T-helper 2 cell treated with Interferon-gamma antibody and Interleukin-4, amounts not matched to agents 5 μg/mL and 100 μg/mL, for 36 hours (primary cell): ENCODE results near the gene GRK1.

Experiments used
- DNase-seq: peaks from one replicate; pipeline ENCODE4 v3.0.0; 2021; ENCODE audit warnings: low spot score
- H3K27ac Mint-ChIP-seq: one replicate; pipeline ENCODE4 v1.8.0; 2021; ENCODE audit warnings: mild to moderate bottlenecking, mixed read lengths
- H3K27me3 Mint-ChIP-seq: one replicate; pipeline ENCODE4 v1.8.0; 2021; ENCODE audit warnings: low read depth, mixed read lengths
- H3K36me3 Mint-ChIP-seq: one replicate; pipeline ENCODE4 v1.8.0; 2021; ENCODE audit warnings: low read depth, mixed read lengths
- H3K4me1 Mint-ChIP-seq: one replicate; pipeline ENCODE4 v1.8.0; 2021; ENCODE audit warnings: low read depth, mixed read lengths
- H3K4me3 Mint-ChIP-seq: one replicate; pipeline ENCODE4 v1.8.0; 2022; ENCODE audit warnings: mild to moderate bottlenecking, moderate library complexity, mixed read lengths
- H3K9me3 Mint-ChIP-seq: one replicate; pipeline ENCODE4 v1.8.0; 2021; ENCODE audit warnings: mixed read lengths

GRK1 gene

GRCh38 chr13:113650731-113651148 lies 16.3 kb upstream of the GRK1 start:
- no peaks in the 10 kb centered on the region for H3K27me3 Mint-ChIP-seq
- H3K4me1 Mint-ChIP-seq = peaks cover 9% of the 10 kb centered on the region
- H3K4me3 Mint-ChIP-seq = no peak overlapping the region
- no peak overlapping the region for H3K27ac Mint-ChIP-seq
- H3K9me3 Mint-ChIP-seq = no peaks in the 10 kb centered on the region
- H3K36me3 Mint-ChIP-seq = no peaks in the 10 kb centered on the region
- DNase-seq = no peak

GRCh38 chr13:113651511-113652403 lies 15.3 kb upstream of the GRK1 start:
- no peaks in the 10 kb centered on the region for H3K36me3 Mint-ChIP-seq
- H3K27me3 Mint-ChIP-seq = no peaks in the 10 kb centered on the region
- no peaks in the 10 kb centered on the region for H3K4me1 Mint-ChIP-seq
- H3K27ac Mint-ChIP-seq = no peak overlapping the region
- no peak for DNase-seq
- no peaks in the 10 kb centered on the region for H3K9me3 Mint-ChIP-seq
- no peak overlapping the region for H3K4me3 Mint-ChIP-seq

GRCh38 chr13:113652404-113653263 lies 14.4 kb upstream of the GRK1 start:
- no peak for DNase-seq
- Mint-ChIP-seq H3K4me1 (no peaks in the 10 kb centered on the region), H3K9me3 (no peaks in the 10 kb centered on the region), H3K36me3 (no peaks in the 10 kb centered on the region), H3K27me3 (no peaks in the 10 kb centered on the region), H3K4me3 (no peak overlapping the region), H3K27ac (no peak overlapping the region)

GRCh38 chr13:113653264-113654174 lies 13.5 kb upstream of the GRK1 start:
- H3K4me3 Mint-ChIP-seq = no peak overlapping the region
- H3K36me3 Mint-ChIP-seq = no peaks in the 10 kb centered on the region
- H3K27me3 Mint-ChIP-seq = no peaks in the 10 kb centered on the region
- DNase-seq = no peak
- no peaks in the 10 kb centered on the region for H3K9me3 Mint-ChIP-seq
- H3K27ac Mint-ChIP-seq = no peak overlapping the region
- H3K4me1 Mint-ChIP-seq = no peaks in the 10 kb centered on the region

GRCh38 chr13:113654175-113654560 lies 12.9 kb upstream of the GRK1 start:
- Mint-ChIP-seq H3K36me3 (no peaks in the 10 kb centered on the region), H3K9me3 (no peaks in the 10 kb centered on the region), H3K27ac (no peak overlapping the region), H3K4me3 (no peak overlapping the region), H3K4me1 (no peaks in the 10 kb centered on the region), H3K27me3 (no peaks in the 10 kb centered on the region)
- no peak for DNase-seq

GRCh38 chr13:113654591-113655345 lies 12.3 kb upstream of the GRK1 start:
- Mint-ChIP-seq H3K4me1 (no peaks in the 10 kb centered on the region), H3K9me3 (no peaks in the 10 kb centered on the region), H3K4me3 (no peak overlapping the region), H3K27me3 (no peaks in the 10 kb centered on the region), H3K27ac (no peak overlapping the region), H3K36me3 (no peaks in the 10 kb centered on the region)
- DNase-seq = no peak

- Mint-ChIP-seq H3K36me3 (no peaks in the 10 kb centered on the region), H3K27me3 (no peaks in the 10 kb centered on the region), H3K9me3 (no peaks in the 10 kb centered on the region), H3K4me3 (no peak overlapping the region), H3K4me1 (no peaks in the 10 kb centered on the region), H3K27ac (no peak overlapping the region)
- DNase-seq = no peak
Measured at GRCh38 chr13:113655346-113656002, 11.5 kb upstream of the GRK1 start.

- no peaks in the 10 kb centered on the region for H3K27me3 Mint-ChIP-seq
- H3K27ac Mint-ChIP-seq = no peak overlapping the region
- no peaks in the 10 kb centered on the region for H3K4me1 Mint-ChIP-seq
- peaks cover 6% of the 10 kb centered on the region for H3K9me3 Mint-ChIP-seq
- DNase-seq = no peak
- no peak overlapping the region for H3K4me3 Mint-ChIP-seq
- H3K36me3 Mint-ChIP-seq = no peaks in the 10 kb centered on the region
Measured at GRCh38 chr13:113656003-113656588, 10.9 kb upstream of the GRK1 start.

GRCh38 chr13:113656831-113657671 lies 10.0 kb upstream of the GRK1 start:
- H3K36me3 Mint-ChIP-seq = no peaks in the 10 kb centered on the region
- no peak overlapping the region for H3K27ac Mint-ChIP-seq
- no peak for DNase-seq
- H3K27me3 Mint-ChIP-seq = no peaks in the 10 kb centered on the region
- H3K4me1 Mint-ChIP-seq = no peaks in the 10 kb centered on the region
- no peak overlapping the region for H3K4me3 Mint-ChIP-seq
- H3K9me3 Mint-ChIP-seq = peaks cover 14% of the 10 kb centered on the region

- no peak within 1 kb of the TSS for H3K4me3 Mint-ChIP-seq
- peaks cover 14% of the 10 kb centered on the region for H3K9me3 Mint-ChIP-seq
- no peaks in the 10 kb centered on the region for H3K36me3 Mint-ChIP-seq
- H3K4me1 Mint-ChIP-seq = no peaks in the 10 kb centered on the region
- no peak for DNase-seq
- no peaks in the 10 kb centered on the region for H3K27me3 Mint-ChIP-seq
- H3K27ac Mint-ChIP-seq = no peak within 1 kb of the TSS
Measured at GRCh38 chr13:113657851-113658741, 8.9 kb upstream of the GRK1 start, which contains the start of gene ATP4B. TSS of gene ATP4B (minus strand) at chr13:113658198. CDS start at chr13:113658144, 54 bp downstream.

- Mint-ChIP-seq H3K4me3 (no peak overlapping the region), H3K36me3 (no peaks in the 10 kb centered on the region), H3K27me3 (no peaks in the 10 kb centered on the region), H3K27ac (no peak overlapping the region), H3K4me1 (no peaks in the 10 kb centered on the region), H3K9me3 (peaks cover 14% of the 10 kb centered on the region)
- no peak for DNase-seq
Measured at GRCh38 chr13:113658836-113659235, 8.2 kb upstream of the GRK1 start.
